ENCODE measurements around the gene EVI5. TPM values are rescaled to one million over a fixed set of nuclear protein-coding genes. Genes with fewer than 3 reads are reported as not detected.

The EVI5 gene
- total RNA-seq, 2 donors from 2014 or later, result 47.4 to 54.3 TPM

DNA sequence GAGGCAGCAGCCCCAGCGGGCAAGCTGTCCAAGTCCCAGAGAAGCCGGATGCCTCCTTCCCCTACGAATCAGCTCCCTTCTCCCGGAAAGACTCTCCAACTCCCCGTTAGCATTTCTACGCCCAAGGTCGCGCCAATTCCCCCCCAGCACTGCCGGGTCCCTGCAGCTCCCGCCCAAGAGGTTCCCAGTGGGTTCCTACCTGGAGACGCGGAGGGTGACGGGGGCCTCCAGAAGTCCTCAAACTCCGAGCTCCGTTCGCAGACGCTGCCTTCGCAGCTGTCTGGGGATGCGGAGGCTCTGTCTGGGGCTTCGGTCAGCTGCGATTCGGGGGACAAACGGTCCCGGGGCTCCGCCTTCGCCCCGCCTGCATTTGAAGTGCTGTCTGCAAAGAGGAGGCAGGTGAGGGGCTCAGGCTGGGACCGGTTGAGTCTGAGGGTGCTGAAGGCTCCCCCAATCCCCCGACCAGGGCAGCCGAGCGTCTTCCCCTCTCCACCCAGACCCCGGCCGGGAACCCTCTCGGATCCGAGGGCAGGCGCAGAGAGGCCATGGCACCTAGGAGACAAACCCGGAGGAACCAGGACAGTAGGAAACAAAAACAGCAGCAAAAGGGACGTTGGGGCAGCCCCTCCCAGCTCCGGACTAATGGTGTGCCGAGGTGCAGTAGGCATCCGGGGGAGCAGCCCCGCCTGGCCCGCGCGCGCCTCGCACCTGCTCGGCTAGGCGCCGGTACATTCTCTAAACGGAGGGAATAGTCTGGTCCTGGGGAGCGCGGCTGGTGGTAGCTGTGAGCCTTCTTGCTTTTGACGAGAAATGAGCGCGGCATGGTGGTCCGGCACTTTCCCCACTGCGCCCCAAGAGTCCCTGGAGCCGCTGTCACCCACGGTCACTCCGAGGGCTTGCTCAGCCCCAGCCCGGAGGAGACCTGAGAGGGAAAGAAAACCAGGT, 302.0 kb downstream of the EVI5 start:
- peak; percentile 81 for DNase-seq (ENCODE audit: low spot score)
- intact Hi-C loops (cut with DNase I), result no loop called here

DNA sequence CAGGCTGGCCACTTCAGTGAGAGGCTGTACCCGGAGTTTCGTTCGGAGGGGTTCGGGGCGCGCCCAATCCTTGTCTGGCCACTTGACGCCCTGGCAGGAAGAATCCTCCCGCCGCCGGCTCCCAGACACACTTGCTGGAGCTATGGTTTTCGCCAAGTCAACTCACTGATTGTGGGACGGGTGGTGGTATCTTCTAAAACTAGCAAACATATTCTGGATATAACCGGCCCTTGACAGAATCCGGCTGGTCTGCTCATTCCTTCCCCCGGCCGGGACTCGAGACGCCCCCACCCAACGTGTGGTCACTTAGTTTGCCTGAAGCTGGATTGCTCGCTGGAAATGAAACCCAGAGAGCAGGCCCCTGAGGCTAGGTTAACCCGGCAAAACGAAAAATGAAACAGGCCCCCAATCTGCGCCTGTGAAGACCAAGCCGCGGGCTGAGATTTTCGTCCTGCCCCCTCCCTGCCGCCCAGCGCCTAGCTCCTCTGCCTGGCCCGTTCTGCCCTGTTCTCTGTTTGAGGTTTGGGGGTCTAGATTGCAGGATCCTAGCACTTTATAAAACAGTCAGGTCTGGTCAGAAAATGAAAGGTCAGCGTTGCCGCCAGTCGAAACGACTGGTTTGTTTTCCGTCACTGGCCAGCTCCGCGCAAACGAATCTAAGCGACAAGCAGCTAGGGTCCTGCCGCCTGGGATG, 302.8 kb downstream of the EVI5 start:
- intact Hi-C loops (cut with DNase I), result no loop called here
- no peak for DNase-seq (ENCODE audit: low spot score)

DNA sequence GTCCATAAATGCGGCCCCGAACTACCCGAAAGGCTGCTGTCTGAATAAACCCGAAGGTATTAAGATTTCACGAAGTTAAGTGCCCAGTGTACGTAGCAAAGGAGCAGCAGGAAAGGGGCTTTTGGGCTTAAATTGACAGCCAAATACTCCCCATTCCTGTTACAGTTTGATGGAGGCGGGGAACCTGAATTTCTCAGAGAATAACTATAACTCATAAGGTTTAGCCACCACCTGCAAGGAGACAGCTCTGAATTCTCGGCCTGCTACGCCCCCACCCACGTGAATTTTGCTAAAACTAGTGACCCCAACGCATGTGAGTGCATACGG, 303.3 kb downstream of the EVI5 start:
- intact Hi-C loops (cut with DNase I), result no loop called here

DNA sequence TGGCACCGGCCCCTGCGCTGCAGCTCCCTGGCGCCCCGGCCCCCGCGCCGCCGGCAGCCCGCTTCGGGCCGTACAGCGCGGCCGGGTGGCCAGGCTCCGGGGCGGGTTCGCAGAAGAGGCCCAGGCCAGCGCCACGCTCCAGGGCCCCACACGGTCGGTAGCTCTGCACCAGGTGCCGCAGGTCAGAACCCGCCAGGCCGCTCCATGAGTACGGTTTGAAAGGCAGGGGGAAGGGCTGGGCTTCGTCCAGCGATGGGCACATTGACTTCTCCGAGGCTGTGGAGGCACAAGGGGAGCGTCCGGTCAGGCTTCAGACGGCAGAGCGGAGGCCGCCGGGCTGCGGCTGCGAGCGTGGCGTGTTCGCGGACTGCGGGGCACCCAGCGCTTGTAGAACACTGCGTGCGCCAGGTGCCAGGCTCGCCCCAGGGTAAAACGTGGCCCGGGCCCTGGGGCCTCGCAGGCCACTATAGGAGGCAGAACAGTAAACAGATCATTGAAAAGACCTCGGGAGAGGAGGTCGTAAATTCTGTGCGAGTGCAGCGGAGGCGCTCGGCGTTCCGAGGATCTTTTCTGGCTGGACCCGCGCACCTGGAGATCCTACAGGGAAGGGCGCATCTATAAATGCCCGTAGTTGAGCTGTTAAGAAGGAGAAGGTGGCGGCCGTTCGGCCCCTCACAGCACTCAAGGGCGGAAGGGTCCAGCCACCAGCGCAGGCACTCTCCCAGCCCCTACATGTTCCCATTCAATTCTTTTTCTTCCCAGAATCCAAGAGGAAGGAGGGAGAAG, 303.9 kb downstream of the EVI5 start:
- intact Hi-C loops (cut with DNase I), result no loop called here
- peak; percentile 80 for DNase-seq (ENCODE audit: low spot score)

More for the DNA sequence above, 303.3 kb downstream of the EVI5 start:
- no peak for DNase-seq (ENCODE audit: low spot score)

DNA sequence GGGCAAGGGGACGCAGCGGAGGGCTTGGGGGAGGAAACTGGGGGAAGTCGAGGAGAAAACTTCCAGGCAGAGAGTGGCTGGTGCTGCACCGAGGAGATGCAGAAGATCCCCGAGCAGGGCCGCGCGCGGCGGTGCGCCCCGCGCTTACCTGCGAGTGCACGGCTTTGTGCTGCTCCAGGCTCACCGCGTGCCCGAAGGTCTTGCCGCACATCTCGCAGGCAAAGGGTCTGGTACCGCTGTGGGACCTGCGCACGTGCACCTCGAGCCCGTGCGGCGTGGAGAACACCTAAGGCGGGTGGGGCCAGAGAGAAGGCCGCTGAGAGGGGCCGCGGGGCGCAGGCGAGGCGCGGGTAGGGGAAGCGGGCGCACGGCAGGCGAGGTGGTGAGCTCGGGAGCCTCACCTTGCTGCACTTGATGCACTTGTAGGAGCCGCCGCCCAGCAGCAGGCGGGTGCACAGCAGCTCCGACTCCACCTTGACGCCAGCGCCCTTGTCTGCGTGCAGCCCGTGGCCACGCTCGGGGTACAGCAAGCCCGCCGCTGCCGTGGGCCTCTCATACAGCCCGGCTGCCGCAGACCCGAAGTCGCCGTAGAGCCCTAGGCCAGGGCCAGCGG, 304.6 kb downstream of the EVI5 start:
- intact Hi-C loops (cut with DNase I), result no loop called here
- DNase-seq (ENCODE audit: low spot score), result no peak

DNA sequence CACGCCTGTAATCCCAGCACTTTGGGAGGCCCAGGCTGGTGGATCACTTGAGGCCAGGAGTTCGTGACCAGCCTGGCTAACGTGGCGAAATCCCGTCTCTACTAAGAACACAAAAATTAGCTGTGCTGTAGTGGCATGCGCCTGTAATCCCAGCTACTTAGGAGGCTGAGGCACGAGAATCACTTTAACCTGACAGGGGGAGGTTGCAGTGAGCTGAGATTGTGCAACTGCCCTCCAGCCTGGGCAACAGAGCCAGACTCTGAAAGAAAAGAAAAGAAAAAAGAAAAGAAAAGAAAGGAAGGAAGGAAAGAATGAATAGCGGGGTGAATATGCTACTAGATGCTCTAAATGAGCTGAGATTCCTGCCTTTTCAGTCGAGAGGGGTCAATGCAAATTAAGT, 305.3 kb downstream of the EVI5 start:
- DNase-seq (ENCODE audit: low spot score), result no peak
- intact Hi-C loops (cut with DNase I), result no loop called here

DNA sequence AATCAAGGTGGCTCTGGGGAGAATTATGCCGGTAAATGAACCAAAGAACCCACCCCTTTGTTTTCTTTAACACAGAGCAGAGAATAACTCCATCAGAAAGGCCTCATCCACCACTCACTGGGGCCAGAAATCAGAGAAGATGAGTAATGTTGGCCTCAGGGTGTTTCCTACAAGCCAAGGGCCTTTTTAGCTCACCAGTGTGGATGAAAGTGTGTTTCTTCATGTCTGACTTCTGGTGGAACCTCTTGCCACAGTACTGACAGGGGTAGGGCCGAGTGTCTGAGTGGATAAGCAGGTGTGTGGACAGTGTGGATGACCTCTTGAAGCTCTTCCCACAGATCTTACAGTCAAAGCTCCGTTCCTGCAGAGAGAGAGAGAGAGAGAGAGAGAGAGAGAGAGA, 306.5 kb downstream of the EVI5 start:
- intact Hi-C loops (cut with DNase I), result no loop called here

DNA sequence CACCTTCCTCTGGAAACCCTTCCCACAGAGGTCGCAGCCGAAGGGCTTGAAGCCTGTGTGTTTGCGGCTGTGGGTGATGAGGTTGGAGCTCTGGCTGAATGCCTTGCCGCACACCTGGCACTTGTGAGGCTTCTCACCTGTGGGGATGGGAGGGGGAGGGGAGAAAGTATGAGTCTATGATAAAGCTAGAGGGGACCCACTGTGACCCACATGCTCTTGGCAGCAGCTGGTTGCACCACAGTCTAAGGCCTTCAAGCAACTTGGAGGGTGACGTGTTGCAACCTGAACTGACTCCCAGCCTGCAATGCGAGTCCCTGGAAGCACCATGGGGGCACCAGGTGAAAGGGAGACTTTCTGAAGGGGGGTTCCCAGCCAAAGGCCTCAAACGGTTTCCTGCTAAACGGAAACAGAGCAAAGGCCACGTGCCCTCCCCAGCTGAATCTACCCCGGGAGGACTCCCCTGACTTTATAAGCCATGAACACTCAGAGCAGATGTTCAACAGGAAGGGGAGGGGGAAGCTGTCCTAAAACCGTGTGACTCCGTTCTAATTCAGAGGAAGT, 308.8 kb downstream of the EVI5 start:
- no peak for DNase-seq (ENCODE audit: low spot score)
- intact Hi-C loops (cut with DNase I), result no loop called here

More for the DNA sequence above, 306.5 kb downstream of the EVI5 start:
- DNase-seq (ENCODE audit: low spot score), result no peak

DNA sequence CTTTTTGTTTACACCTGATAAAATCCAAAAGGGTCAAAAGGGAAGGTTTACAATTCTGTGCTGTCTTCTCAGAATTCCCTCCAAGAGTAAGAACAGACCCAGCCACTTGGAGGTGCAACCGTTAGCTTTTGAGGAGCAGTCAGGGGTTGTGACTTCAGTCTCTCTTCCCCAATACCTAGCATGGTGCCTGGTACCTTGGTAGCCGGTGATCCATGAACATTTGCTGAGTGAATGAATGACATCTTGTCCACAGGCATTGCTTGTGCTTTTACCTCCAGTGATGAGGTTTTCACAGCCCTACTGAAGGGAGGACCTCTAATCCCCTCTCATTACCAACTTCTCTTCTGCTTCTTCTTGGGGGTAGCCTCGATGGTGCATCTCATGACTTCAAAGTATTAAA, 309.9 kb downstream of the EVI5 start:
- DNase-seq (ENCODE audit: low spot score), result no peak
- intact Hi-C loops (cut with DNase I), result no loop called here

DNA sequence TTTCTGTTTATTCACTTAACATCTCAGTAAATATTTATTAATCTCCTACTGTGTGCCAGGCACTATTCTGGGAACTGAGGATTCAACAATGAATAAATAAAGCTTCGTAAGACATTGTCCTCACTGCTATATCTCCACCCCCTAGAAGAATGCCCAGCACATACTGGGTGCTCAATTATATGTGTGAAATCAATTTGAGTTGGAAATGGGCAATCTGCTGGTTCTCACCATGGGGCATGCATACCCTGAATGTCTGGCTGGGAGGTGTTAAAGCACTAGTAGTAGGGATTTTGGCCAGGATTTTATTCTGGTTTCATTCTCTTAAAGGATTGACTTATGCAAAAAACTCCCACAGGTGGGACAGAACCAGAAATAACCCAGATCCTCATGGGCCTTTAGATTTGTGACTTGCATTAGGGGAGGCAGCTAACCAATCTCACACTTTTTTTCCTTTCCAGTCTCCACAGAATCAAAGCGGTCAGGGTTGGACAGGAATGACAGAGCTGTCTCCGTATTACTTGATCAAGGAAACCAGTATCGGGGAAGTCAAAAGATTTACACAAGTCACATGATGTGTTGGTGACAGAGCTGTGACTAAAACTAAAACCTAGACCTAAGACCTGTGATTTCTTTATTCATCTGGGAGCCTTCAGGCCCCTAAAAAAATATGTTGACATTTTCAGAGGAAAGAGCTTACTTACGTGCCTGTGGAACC, 311.0 kb downstream of the EVI5 start:
- no peak for DNase-seq (ENCODE audit: low spot score)
- intact Hi-C loops (cut with DNase I), result no loop called here

DNA sequence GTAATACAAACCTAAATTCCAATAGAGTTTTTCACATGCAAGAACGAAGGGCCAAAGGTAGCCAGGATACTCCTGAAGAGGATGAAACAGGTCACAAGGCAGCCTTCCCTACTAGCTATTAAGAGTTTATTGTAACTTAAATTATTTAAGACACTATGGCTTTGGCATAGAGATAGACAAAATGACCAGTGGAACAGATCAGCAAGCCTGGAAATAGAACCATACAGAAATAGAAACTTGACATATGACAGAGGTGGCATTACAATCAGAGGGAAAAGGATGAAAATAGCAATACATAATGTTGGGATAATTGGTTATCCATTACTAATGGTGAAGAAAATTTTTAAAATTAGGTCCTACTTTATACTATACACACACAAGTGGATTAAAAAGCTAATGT, 314.7 kb downstream of the EVI5 start:
- intact Hi-C loops (cut with DNase I), result no loop called here
- no peak for DNase-seq (ENCODE audit: low spot score)

DNA sequence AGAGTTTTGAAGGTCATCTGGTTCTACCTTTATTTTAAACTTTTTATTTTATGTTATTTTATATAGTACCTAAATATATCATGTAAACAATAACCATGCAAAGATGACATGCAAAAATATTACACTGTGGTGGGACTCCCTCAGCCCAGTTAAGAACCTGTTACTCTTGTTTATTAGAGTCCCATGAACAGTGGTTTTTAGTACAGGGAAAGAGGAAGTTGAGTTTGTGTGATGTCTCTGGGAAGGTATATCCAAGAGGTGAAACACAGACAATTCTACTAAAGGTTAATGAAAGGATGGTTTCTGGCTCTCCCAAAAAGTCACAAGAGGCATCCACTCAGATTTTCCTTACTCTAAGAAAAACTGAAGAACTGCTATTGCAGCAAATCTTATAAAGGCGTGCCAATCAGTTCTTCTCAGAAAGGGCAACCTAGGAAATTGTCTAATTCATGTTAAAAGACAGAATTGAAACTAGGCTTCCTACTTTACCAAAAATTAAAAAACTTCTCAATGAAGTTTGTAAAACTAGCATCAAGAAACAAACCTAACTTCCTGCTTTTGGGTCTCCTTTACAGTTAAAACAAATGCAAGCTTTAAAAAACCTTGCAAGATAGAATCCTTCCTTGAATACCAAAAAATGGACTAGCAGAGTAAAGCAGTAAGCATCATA, 318.1 kb downstream of the EVI5 start:
- DNase-seq (ENCODE audit: low spot score), result no peak
- intact Hi-C loops (cut with DNase I), result no loop called here

DNA sequence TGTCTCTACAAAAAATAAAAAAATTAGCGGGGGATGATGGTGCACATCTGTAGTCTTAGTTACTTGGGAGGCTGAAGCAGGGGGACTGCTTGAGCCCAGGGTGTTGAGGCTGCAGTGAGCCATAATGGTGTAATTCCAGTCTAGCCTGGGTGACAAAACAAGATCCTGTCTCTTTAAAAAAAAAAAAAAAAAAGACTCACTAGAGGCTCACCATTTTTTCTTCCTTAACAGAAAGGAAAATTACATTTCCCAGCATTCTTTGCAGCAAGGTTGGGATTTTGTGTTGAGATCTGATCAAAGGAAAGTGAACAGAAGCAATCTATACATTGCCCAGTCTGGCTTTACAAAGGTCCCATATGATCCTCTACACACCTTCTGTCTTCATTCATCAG, 319.7 kb downstream of the EVI5 start:
- intact Hi-C loops (cut with DNase I), result no loop called here
- no peak for DNase-seq (ENCODE audit: low spot score)

DNA sequence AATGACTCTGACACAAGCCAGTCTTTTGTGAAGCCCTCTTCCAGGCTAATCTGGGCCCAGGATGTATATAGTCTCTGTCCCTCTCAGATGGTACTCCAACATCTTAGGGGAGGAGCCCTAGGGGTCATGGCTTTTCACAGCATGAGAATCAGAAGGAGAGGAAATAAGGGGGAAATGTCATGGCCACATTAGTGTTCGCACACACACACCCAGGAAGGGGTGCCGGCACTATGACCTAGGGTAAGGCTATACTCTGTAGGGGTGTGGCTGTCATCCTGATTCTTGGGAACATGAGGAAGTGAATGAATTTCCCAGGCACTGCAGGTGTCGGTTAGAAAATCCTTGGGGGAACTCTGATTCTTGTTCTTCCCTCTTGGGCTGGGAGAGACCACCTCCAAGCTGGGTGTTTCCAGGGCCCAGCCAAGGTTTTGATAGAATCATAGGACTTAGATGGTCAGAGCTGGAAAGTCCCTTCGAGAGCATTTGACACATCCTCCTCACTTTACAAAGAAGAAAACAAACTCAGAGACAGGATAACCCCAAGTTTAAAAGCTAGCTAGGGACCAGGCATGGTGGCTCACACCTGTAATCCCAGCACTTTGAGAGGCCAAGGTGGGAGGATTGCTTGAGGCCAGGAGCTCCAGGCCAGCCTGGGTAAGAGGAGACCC, 320.2 kb downstream of the EVI5 start:
- intact Hi-C loops (cut with DNase I), result no loop called here
- DNase-seq (ENCODE audit: low spot score), result no peak

DNA sequence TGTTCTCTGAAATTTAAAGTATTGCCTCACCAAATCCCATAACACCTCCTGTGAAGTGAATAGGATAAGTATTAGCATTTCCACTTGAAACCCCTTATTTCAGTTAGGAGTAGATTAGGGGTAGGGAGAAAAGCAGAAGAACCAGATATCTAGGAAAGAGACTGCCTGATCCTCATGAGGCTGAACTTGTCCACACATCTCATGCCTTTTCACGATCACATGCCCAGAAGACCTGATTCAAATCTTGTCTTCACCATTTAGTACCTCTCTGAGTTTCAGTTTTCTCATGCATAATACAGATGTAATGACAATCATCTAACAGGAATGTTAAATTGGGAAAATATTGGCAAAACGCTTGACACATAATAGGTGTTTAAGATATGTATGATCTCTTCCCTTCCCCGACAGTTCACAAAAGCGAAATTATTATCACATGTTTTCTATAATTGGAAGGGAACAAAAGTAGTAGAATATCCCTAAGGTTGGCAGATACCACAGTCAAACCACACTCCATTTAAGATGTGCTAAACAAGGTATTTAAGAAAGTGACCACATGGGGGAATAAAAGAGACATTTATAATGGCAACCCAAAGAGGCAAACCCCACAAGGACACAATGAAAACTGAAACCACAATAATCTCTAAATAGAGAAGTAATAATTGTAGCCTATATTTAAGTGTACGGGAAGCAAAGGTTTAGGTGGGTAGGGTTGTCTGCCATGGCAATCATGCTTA, 323.4 kb downstream of the EVI5 start:
- intact Hi-C loops (cut with DNase I), result no loop called here

DNA sequence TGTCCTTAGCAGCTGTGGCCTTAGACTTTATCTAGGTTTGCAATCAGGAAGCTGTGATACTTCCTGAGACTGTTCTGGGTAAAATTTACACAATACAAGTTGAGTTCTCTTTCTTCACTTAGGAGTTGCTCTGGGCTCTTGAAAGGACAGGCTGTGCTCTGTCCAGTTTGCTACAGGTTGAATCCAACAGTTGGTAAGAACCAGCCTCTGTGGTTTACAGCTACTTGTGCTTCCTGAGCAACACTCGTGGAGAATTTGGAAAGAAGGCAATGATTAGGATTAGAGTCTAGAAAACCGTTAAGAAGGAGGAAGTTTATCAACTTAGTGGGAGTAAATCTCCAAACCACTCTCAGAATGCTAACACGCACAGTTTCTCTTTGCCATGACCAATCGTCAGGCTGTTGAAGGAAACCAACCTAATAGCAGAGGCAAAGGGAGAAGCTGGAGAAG, 325.0 kb downstream of the EVI5 start:
- DNase-seq (ENCODE audit: low spot score), result no peak
- intact Hi-C loops (cut with DNase I), result no loop called here

More for the DNA sequence above, 323.4 kb downstream of the EVI5 start:
- no peak for DNase-seq (ENCODE audit: low spot score)

Measured in posterior vena cava (tissue), 2 donors.